KMS-11 (cell line): ENCODE results near the gene HS6ST3.

Experiments
- H2AFZ ChIP-seq: fragments of 200-600 bp; sonication (generic); 2 replicates; pipeline ENCODE4 v1.6.1; 2016; ENCODE audit warnings: antibody characterized with exemption, mixed run types, low read depth
- H3K27ac ChIP-seq: fragments of 200-600 bp; sonication (generic); 2 replicates; pipeline ENCODE4 v1.6.1; 2016; ENCODE audit warnings: mild to moderate bottlenecking, mixed run types
- H3K27me3 ChIP-seq: fragments of 200-600 bp; sonication (generic); 2 replicates; pipeline ENCODE4 v1.6.1; 2017; ENCODE audit warnings: mild to moderate bottlenecking, low read depth, mixed run types, moderate library complexity; ENCODE audit not compliant: insufficient read depth
- H3K36me3 ChIP-seq: fragments of 200-600 bp; sonication (generic); 2 replicates; pipeline ENCODE4 v1.6.1; 2017; ENCODE audit warnings: mild to moderate bottlenecking, mixed run types; ENCODE audit not compliant: insufficient read depth
- H3K4me1 ChIP-seq: fragments of 200-600 bp; sonication (generic); 2 replicates; pipeline ENCODE4 v1.6.1; 2016; ENCODE audit warnings: mild to moderate bottlenecking, low read depth, mixed run types; ENCODE audit not compliant: poor library complexity, severe bottlenecking
- H3K4me2 ChIP-seq: fragments of 200-600 bp; sonication (generic); 2 replicates; pipeline ENCODE4 v1.7.0; 2016; ENCODE audit warnings: mild to moderate bottlenecking, mixed run types
- H3K4me3 ChIP-seq: fragments of 200-600 bp; sonication (generic); IDR thresholded peaks from 2 replicates; pipeline ENCODE4 v1.6.1; 2017; ENCODE audit warnings: low read depth, low read length, mixed read lengths; ENCODE audit not compliant: insufficient read depth
- H3K79me2 ChIP-seq: fragments of 200-600 bp; sonication (generic); 2 replicates; pipeline ENCODE4 v1.6.1; 2016; ENCODE audit warnings: low read depth, mixed run types; ENCODE audit not compliant: insufficient read depth
- H3K9ac ChIP-seq: fragments of 200-600 bp; sonication (generic); 2 replicates; pipeline ENCODE4 v1.6.1; 2016; ENCODE audit warnings: mild to moderate bottlenecking, mixed run types
- H4K20me1 ChIP-seq: fragments of 200-600 bp; sonication (generic); 2 replicates; pipeline ENCODE4 v1.6.1; 2016; ENCODE audit warnings: mild to moderate bottlenecking, mixed run types; ENCODE audit not compliant: insufficient read depth
- CTCF ChIP-seq: fragments of 200-600 bp; sonication (generic); conservative IDR thresholded peaks from 2 replicates; pipeline ENCODE4 v1.6.1; 2017; ENCODE audit warnings: low read depth, mild to moderate bottlenecking, antibody characterized with exemption, low read length, moderate library complexity, mixed read lengths

The HS6ST3 gene

GRCh38 chr13:96751089-96751488, 661.2 kb downstream of the HS6ST3 start:
- H3K4me1 ChIP-seq: no peaks in the 10 kb centered on the region
- H2AFZ ChIP-seq: no peak overlapping the region
- H3K36me3 ChIP-seq: no peaks in the 10 kb centered on the region
- H3K27me3 ChIP-seq: no peaks in the 10 kb centered on the region
- no peak overlapping the region for H3K9ac ChIP-seq
- no peak overlapping the region for H3K27ac ChIP-seq
- TF ChIP-seq CTCF: no peak
- H3K79me2 ChIP-seq: no peaks in the 10 kb centered on the region
- H3K4me3 ChIP-seq: no peak overlapping the region
- no peak overlapping the region for H3K4me2 ChIP-seq
- H4K20me1 ChIP-seq: no peaks in the 10 kb centered on the region

- H3K4me1 ChIP-seq: no peaks in the 10 kb centered on the region
- no peak overlapping the region for H3K4me2 ChIP-seq
- H3K36me3 ChIP-seq: no peaks in the 10 kb centered on the region
- no peak overlapping the region for H3K4me3 ChIP-seq
- no peak overlapping the region for H2AFZ ChIP-seq
- H3K79me2 ChIP-seq: no peaks in the 10 kb centered on the region
- no peak for TF ChIP-seq CTCF
- no peaks in the 10 kb centered on the region for H4K20me1 ChIP-seq
- H3K27ac ChIP-seq: no peak overlapping the region
- H3K9ac ChIP-seq: no peak overlapping the region
- H3K27me3 ChIP-seq: no peaks in the 10 kb centered on the region
Measured at GRCh38 chr13:96762876-96763275, 673.0 kb downstream of the HS6ST3 start.

DNA sequence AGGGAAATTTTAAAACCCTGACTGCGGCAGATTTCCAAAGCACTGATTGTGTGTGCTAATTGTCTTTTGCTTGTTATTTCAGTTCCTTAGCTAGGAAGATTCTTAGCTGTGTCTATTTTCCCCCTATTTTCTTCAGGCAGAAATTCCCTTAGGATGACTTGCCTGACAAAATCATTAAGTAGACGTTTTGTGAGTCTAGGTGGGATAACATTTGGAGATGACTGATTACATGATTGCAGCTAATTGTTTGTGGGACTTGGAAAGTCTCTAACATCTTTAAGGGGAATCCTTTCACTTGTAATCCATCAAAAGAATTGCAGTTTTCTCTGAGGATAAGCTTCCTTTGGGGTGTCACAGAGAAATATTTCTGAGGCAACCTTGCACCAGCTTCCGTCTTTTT, 676.4 kb downstream of the HS6ST3 start:
- Histone ChIP-seq H3K79me2 (no peaks in the 10 kb centered on the region), H3K4me2 (no peak overlapping the region), H3K36me3 (no peaks in the 10 kb centered on the region)

DNA sequence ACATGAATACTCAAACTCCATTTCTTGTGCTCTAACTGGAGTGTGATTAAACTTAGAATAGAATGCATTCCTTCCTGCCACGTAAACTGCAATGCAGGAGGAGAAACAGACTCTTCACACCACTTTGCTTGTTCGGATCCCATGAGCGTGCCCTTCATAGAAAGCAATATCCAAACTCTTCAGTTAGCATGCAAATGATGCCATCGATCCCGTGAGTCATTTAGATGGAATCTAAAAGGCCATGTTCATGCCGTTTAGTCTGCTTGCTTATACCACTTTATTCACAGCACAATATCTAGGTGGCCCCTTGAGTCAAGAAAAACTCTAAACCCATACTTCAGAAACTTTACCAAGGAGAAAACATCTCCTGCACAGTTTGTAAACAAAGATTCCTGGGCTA, 678.6 kb downstream of the HS6ST3 start:
- Histone ChIP-seq H3K9ac (no peak overlapping the region), H3K4me1 (peaks cover 15% of the 10 kb centered on the region), H3K27me3 (no peaks in the 10 kb centered on the region), H3K79me2 (no peaks in the 10 kb centered on the region), H2AFZ (no peak overlapping the region), H3K4me3 (no peak overlapping the region), H3K36me3 (no peaks in the 10 kb centered on the region), H3K27ac (no peak overlapping the region), H4K20me1 (no peaks in the 10 kb centered on the region), H3K4me2 (no peak overlapping the region)
- no peak for TF ChIP-seq CTCF

More for the DNA sequence above, 676.4 kb downstream of the HS6ST3 start:
- Histone ChIP-seq H3K27me3 (no peaks in the 10 kb centered on the region), H3K4me3 (no peak overlapping the region), H3K27ac (no peak overlapping the region), H3K9ac (no peak overlapping the region), H3K4me1 (no peaks in the 10 kb centered on the region), H2AFZ (no peak overlapping the region), H4K20me1 (no peaks in the 10 kb centered on the region)
- no peak for TF ChIP-seq CTCF
